Measurements from ENCODE around the gene SSH2. TPM values are rescaled to one million over a fixed set of nuclear protein-coding genes. Genes with fewer than 3 reads are reported as not detected.

Gene SSH2
- polyA plus RNA-seq, 3 donors: 31.9 to 66.6 (median 54.0) TPM

- Mint-ChIP-seq H3K27ac (peak overlapping the region in 5 of 7 donors; percentile 30 to 79 (median 45)), H3K36me3 (peaks cover 53 to 83% of the 10 kb centered on the region in 2 donors), H3K9me3 (peaks cover 0 to 3% (median 0%) of the 10 kb centered on the region in 7 donors), H3K4me1 (peaks cover 35% of the 10 kb centered on the region), H3K27me3 (ENCODE audit: low read depth in 3 of 3) (no peaks in the 10 kb centered on the region), H3K4me3 (no peak overlapping the region)
- Histone ChIP-seq H3K27me3 (ENCODE audit: control insufficient read depth in 2 of 2, insufficient read depth in 2 of 2, low read length in 2 of 2) (no peaks in the 10 kb centered on the region), H3K4me2 (replicated peaks; ENCODE audit: extremely low read depth, low read length, poor library complexity, severe bottlenecking) (no peak overlapping the region), H3K4me1 (ENCODE audit: control insufficient read depth in 1 of 2, insufficient read depth in 2 of 2, low read length in 2 of 2) (peaks cover 24 to 40% of the 10 kb centered on the region in 2 donors), H4K20me1 (ENCODE audit: insufficient read depth, low read length) (no peaks in the 10 kb centered on the region), H3K9ac (ENCODE audit: insufficient read depth, low read length, poor library complexity, severe bottlenecking) (no peak overlapping the region), H3K79me2 (ENCODE audit: insufficient read depth, low read length) (peaks cover 77% of the 10 kb centered on the region), H3K9me3 (replicated peaks in 1 of 2; ENCODE audit: control insufficient read depth in 1 of 2, insufficient read depth in 1 of 2, low read length in 2 of 2) (no peaks in the 10 kb centered on the region), H3K36me3 (replicated peaks in 1 of 2; ENCODE audit: control insufficient read depth in 1 of 2, insufficient read depth in 2 of 2, low read length in 2 of 2) (peaks cover 61 to 86% of the 10 kb centered on the region in 2 donors), H2AFZ (ENCODE audit: insufficient read depth, low read depth, low read length, poor library complexity, severe bottlenecking) (no peak overlapping the region), H3K27ac (ENCODE audit: low read depth in 1 of 2, low read length in 2 of 2) (peak overlapping the region in 1 of 2 donors; percentile 72), H3K4me3 (replicated peaks in 1 of 3; ENCODE audit: low read depth in 2 of 3, low read length in 3 of 3) (no peak overlapping the region)
- intact Hi-C loops (cut with micrococcal nuclease): loop anchor here in 1 of 2 donors (5.0 kb wide), 1 partner anchor 33 kb away; no protein-coding TSS in a partner anchor
- no CpG with 5 or more reads among the region's 1 CpG for WGBS (ENCODE audit: insufficient coverage)
- no peak for DNase-seq
- TF ChIP-seq CTCF (IDR thresholded peaks at IDR 0.05): no peak
These were observed 231.2 kb downstream of the SSH2 start for GRCh38 chr17:29698837-29699236.

GRCh38 chr17:29698019-29698777 lies 231.8 kb downstream of the SSH2 start:
- Histone ChIP-seq H3K9me3 (replicated peaks in 1 of 2; ENCODE audit: control insufficient read depth in 1 of 2, insufficient read depth in 1 of 2, low read length in 2 of 2) (no peaks in the 10 kb centered on the region), H2AFZ (ENCODE audit: insufficient read depth, low read depth, low read length, poor library complexity, severe bottlenecking) (no peak overlapping the region), H3K9ac (ENCODE audit: insufficient read depth, low read length, poor library complexity, severe bottlenecking) (no peak overlapping the region), H3K27me3 (ENCODE audit: control insufficient read depth in 2 of 2, insufficient read depth in 2 of 2, low read length in 2 of 2) (no peaks in the 10 kb centered on the region), H3K4me1 (ENCODE audit: control insufficient read depth in 1 of 2, insufficient read depth in 2 of 2, low read length in 2 of 2) (peaks cover 24 to 40% of the 10 kb centered on the region in 2 donors), H3K36me3 (replicated peaks in 1 of 2; ENCODE audit: control insufficient read depth in 1 of 2, insufficient read depth in 2 of 2, low read length in 2 of 2) (peaks cover 66 to 83% of the 10 kb centered on the region in 2 donors), H4K20me1 (ENCODE audit: insufficient read depth, low read length) (no peaks in the 10 kb centered on the region), H3K4me3 (replicated peaks in 1 of 3; ENCODE audit: low read depth in 2 of 3, low read length in 3 of 3) (no peak overlapping the region), H3K4me2 (replicated peaks; ENCODE audit: extremely low read depth, low read length, poor library complexity, severe bottlenecking) (no peak overlapping the region), H3K27ac (ENCODE audit: low read depth in 1 of 2, low read length in 2 of 2) (peak overlapping the region in 1 of 2 donors; percentile 72), H3K79me2 (ENCODE audit: insufficient read depth, low read length) (peaks cover 74% of the 10 kb centered on the region)
- intact Hi-C loops (cut with micrococcal nuclease): loop anchor here in 1 of 2 donors (5.0 kb wide), 1 partner anchor 34 kb away; no protein-coding TSS in a partner anchor
- Mint-ChIP-seq H3K36me3 (peaks cover 55 to 82% of the 10 kb centered on the region in 2 donors), H3K27ac (peak overlapping the region in 6 of 7 donors; percentile 30 to 79 (median 44)), H3K4me1 (peaks cover 35% of the 10 kb centered on the region), H3K9me3 (peaks cover 0 to 3% (median 0%) of the 10 kb centered on the region in 7 donors), H3K27me3 (ENCODE audit: low read depth in 3 of 3) (no peaks in the 10 kb centered on the region), H3K4me3 (no peak overlapping the region)
- no peak for TF ChIP-seq CTCF (IDR thresholded peaks at IDR 0.05)
- no peak for DNase-seq
- WGBS (ENCODE audit: insufficient coverage): no CpG with 5 or more reads among the region's 6 CpGs
